SH-SY5Y (cell line): ENCODE measurements around the gene ITPKA.

ENCODE experiments used
- GATA2 ChIP-seq: IDR thresholded peaks from 2 replicates; pipeline ENCODE4 v1.6.1; 2011; ENCODE audit warnings: mild to moderate bottlenecking, low read depth, low read length
- GATA3 ChIP-seq: IDR thresholded peaks from 2 replicates; pipeline ENCODE4 v1.6.1; 2011; ENCODE audit warnings: low read depth, mild to moderate bottlenecking, low read length, moderate library complexity

ITPKA gene

GRCh38 chr15:41484937-41485625, 8.6 kb upstream of the ITPKA start:
- TF ChIP-seq GATA2 (no peak), GATA3 (no peak)

- TF ChIP-seq GATA3: no peak
- TF ChIP-seq GATA2: no peak
Measured at GRCh38 chr15:41486286-41486685, 7.4 kb upstream of the ITPKA start.

GRCh38 chr15:41487381-41487780, 6.3 kb upstream of the ITPKA start:
- no peak for TF ChIP-seq GATA3
- no peak for TF ChIP-seq GATA2

GRCh38 chr15:41487802-41488201, 5.9 kb upstream of the ITPKA start:
- no peak for TF ChIP-seq GATA3
- no peak for TF ChIP-seq GATA2

GRCh38 chr15:41489641-41490040, 4.0 kb upstream of the ITPKA start:
- TF ChIP-seq GATA2: no peak
- no peak for TF ChIP-seq GATA3

GRCh38 chr15:41490355-41490754, 3.3 kb upstream of the ITPKA start:
- TF ChIP-seq GATA2 (no peak), GATA3 (no peak)

- TF ChIP-seq GATA3: no peak
- TF ChIP-seq GATA2: no peak
Measured at GRCh38 chr15:41491889-41492288, 1.8 kb upstream of the ITPKA start.

GRCh38 chr15:41492597-41493204, 973 bp upstream of the ITPKA start:
- TF ChIP-seq GATA2: no peak
- no peak for TF ChIP-seq GATA3

GRCh38 chr15:41493902-41494189, 172 bp downstream of the ITPKA start:
- TF ChIP-seq GATA3 (no peak), GATA2 (no peak)

- TF ChIP-seq GATA2: no peak
- no peak for TF ChIP-seq GATA3
Measured at GRCh38 chr15:41494190-41494921, 682 bp downstream of the ITPKA start.

GRCh38 chr15:41494922-41495735, 1.5 kb downstream of the ITPKA start:
- TF ChIP-seq GATA2 (no peak), GATA3 (no peak)

GRCh38 chr15:41495736-41496599, 2.3 kb downstream of the ITPKA start:
- no peak for TF ChIP-seq GATA2
- no peak for TF ChIP-seq GATA3

GRCh38 chr15:41498657-41499056, 5.0 kb downstream of the ITPKA start:
- TF ChIP-seq GATA3: no peak
- no peak for TF ChIP-seq GATA2

GRCh38 chr15:41499109-41499851, 5.6 kb downstream of the ITPKA start:
- TF ChIP-seq GATA3 (no peak), GATA2 (no peak)
